Activated CD8-positive, alpha-beta memory T cell treated with anti-CD3 and anti-CD28 coated beads, Interleukin-2, amount 50 U/mL, for 24 hours (primary cell): Measurements from ENCODE around the gene DBX1.

Source experiments
- DNase-seq: peaks from one replicate; pipeline ENCODE4 v3.0.0-alpha.2; 2020; ENCODE audit errors: extremely low read depth

The DBX1 gene

GRCh38 chr11:20125927-20126326 is 34.3 kb downstream of the DBX1 start:
- no peak for DNase-seq

GRCh38 chr11:20122131-20122530 is 38.1 kb downstream of the DBX1 start:
- DNase-seq: no peak

GRCh38 chr11:20120134-20120925 is 39.9 kb downstream of the DBX1 start:
- no peak for DNase-seq

- no peak for DNase-seq
Observed at GRCh38 chr11:20119315-20119714, 41.0 kb downstream of the DBX1 start.

GRCh38 chr11:20118209-20118608 is 42.1 kb downstream of the DBX1 start:
- no peak for DNase-seq

GRCh38 chr11:20117291-20117690 is 43.0 kb downstream of the DBX1 start:
- DNase-seq: no peak

GRCh38 chr11:20116825-20117224 is 43.5 kb downstream of the DBX1 start:
- DNase-seq: no peak

- no peak for DNase-seq
Observed at GRCh38 chr11:20114588-20114987, 45.7 kb downstream of the DBX1 start.

GRCh38 chr11:20113149-20113438 is 47.2 kb downstream of the DBX1 start:
- no peak for DNase-seq

GRCh38 chr11:20112291-20113148 is 47.8 kb downstream of the DBX1 start:
- no peak for DNase-seq

- no peak for DNase-seq
Observed at GRCh38 chr11:20111871-20112270, 48.4 kb downstream of the DBX1 start.

- DNase-seq: no peak
Observed at GRCh38 chr11:20110908-20111669, 49.2 kb downstream of the DBX1 start.

- no peak for DNase-seq
Observed at GRCh38 chr11:20109731-20110445, 50.4 kb downstream of the DBX1 start.
